Fibroblast of pulmonary artery (primary cell): ENCODE measurements around the gene SERPINB4.

Source experiments
- DNase-seq: peaks from one replicate; pipeline ENCODE4 v3.0.0-alpha.2; 2010; ENCODE audit warnings: low read depth
- H3K4me3 ChIP-seq: replicated peaks from 2 replicates; pipeline ENCODE4 v1.5.1; 2011; ENCODE audit warnings: low read depth, mild to moderate bottlenecking, control low read depth, low read length, moderate library complexity
- TF ChIP-seq, protein P1 (sequence below): IDR thresholded peaks from 2 replicates; pipeline ENCODE4 v1.5.1; 2011; ENCODE audit warnings: mild to moderate bottlenecking, control low read depth, low read length, inconsistent platforms; ENCODE audit errors: missing control alignments

The SERPINB4 gene

DNA sequence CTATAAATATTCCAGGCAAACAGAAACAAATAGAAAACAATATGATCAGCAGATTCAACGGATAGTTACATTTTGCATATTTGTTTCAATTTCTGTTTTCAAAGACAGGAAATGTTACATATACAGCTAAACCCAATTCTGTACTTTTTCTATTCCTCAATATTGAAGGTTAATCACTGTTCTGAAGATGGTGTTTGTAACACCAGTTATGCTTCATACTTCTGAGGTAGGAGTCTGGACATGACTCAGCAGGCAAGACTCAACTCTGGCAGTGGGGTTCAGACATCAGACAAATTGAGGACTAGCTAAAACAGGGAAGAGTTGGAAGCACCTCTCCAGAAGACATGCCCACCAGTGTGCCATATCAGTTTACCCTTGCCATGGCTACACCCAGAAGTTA, 40.3 kb downstream of the SERPINB4 start:
- H3K4me3 ChIP-seq = no peak overlapping the region
- DNase-seq = no peak
- TF ChIP-seq, protein P1, sequence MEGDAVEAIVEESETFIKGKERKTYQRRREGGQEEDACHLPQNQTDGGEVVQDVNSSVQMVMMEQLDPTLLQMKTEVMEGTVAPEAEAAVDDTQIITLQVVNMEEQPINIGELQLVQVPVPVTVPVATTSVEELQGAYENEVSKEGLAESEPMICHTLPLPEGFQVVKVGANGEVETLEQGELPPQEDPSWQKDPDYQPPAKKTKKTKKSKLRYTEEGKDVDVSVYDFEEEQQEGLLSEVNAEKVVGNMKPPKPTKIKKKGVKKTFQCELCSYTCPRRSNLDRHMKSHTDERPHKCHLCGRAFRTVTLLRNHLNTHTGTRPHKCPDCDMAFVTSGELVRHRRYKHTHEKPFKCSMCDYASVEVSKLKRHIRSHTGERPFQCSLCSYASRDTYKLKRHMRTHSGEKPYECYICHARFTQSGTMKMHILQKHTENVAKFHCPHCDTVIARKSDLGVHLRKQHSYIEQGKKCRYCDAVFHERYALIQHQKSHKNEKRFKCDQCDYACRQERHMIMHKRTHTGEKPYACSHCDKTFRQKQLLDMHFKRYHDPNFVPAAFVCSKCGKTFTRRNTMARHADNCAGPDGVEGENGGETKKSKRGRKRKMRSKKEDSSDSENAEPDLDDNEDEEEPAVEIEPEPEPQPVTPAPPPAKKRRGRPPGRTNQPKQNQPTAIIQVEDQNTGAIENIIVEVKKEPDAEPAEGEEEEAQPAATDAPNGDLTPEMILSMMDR = no peak

DNA sequence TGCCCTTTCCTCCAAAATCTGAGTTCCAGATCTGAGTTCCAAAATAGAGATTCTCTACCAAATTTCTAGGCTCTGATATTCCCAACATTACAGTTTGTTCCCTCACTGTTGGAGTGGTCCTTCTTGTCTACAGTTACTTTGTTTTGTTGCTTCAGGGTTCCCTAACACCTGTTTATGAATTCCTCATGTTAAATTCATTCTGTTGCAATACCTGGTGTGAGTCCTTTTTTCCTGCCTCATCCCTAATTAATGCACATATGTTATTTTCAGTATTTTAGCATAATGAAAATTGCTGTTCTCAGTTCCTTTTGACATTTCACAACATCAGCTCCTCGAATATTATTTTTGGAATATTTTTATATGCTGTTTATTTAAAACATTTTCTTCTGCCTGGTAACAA, 40.7 kb downstream of the SERPINB4 start:
- TF ChIP-seq, protein P1 = no peak
- no peak for DNase-seq
- no peak overlapping the region for H3K4me3 ChIP-seq

DNA sequence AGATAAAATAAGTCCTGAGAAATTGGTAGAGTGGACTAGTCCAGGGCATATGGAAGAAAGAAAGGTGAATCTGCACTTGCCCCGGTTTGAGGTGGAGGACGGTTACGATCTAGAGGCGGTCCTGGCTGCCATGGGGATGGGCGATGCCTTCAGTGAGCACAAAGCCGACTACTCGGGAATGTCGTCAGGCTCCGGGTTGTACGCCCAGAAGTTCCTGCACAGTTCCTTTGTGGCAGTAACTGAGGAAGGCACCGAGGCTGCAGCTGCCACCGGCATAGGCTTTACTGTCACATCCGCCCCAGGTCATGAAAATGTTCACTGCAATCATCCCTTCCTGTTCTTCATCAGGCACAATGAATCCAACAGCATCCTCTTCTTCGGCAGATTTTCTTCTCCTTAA, 47.1 kb downstream of the SERPINB4 start:
- H3K4me3 ChIP-seq = no peak overlapping the region
- TF ChIP-seq, protein P1 = no peak
- no peak for DNase-seq

DNA sequence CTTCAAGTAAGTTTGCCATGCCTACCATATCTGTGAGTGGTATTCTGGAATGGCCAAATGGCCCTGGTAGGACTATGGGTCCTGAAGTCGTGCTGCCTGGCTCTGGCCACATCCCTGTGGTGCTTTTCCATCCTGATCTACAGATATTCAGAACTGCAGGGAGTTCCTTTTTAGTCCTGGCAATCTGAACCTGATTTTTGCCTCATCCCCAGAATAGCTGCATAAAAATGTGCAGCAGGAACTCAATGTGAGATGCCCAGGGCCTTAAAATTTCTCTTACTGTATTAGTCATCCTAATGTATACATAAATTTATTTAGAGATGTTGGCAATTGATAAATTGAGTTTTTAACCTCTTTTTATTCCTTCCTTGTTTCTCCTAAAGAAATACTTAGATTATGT, 51.6 kb downstream of the SERPINB4 start:
- DNase-seq = no peak
- no peak overlapping the region for H3K4me3 ChIP-seq
- TF ChIP-seq, protein P1 = no peak

DNA sequence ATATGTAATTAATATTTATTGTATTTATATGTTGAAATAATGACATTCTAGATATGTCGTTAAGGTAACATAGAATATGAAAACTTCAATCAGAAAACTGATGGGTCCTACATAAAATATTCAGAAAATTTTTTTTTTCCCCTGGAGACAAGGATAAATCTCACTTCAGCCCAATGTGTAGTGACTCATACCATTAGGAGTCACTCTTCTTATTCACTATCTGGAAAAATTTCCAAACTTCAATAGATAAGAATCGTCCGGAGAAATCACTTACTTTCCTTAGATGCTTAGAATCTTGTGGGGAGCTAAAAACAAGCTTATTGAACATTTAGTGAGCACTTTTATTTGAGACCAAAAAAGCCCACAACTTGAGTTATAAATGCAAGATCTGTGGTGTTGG, 52.3 kb downstream of the SERPINB4 start:
- DNase-seq = no peak
- H3K4me3 ChIP-seq = no peak overlapping the region
- TF ChIP-seq, protein P1 = no peak

DNA sequence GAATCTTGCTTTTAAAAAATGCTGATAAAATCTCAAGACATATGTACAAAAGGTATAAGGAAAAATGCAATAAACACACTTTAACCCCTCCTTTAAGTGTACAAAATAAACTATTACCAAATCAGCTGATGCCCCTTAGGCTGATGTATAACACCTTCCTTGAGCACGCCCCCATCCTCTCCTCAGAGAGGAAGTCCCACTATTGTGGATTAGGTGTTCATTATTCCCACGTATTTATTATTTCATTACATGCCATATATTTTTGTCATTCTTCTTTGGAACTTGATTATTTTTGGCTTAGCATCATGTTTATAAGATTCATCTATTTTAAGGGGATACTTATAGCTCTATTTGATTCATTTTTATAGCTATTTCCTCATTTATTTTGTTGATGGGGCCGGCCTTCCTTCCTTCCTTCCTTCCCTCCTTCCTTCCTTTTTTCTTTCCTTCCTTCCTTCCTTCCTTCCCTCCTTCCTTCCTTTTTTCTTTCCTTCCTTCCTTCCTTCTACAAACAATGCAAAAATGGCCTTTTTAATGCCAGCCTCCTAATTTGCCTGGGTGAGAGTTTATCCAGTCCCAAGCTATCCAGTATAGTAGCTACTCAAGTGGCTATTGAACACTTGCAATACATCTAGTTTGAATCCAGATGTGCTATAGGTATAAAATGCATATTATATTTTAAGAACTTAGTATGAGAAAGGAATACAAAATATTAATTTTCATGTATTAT, 52.9 kb downstream of the SERPINB4 start:
- no peak overlapping the region for H3K4me3 ChIP-seq
- no peak for DNase-seq
- TF ChIP-seq, protein P1 = no peak

DNA sequence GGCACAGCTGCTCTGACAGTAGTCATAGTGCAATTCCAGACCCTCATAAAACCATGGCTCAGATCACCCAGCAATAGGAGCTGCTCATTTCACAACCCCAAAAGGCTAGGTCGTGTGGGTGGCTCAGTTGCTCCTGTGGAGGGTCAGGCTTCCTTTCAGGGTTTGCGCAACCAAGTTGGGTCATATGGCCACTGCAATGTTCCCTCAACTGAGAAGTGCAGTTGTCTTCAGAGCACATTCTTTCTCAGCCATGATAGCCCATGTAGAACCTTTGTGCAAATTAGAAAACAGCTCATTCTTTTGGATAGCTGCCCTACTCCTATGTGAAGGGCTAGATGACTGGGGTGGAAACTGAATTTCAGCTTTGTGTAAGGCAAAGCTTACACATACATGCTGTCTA, 53.7 kb downstream of the SERPINB4 start:
- DNase-seq = no peak

More for the DNA sequence above, 53.7 kb downstream of the SERPINB4 start:
- TF ChIP-seq, protein P1 = no peak
- no peak overlapping the region for H3K4me3 ChIP-seq
